HT-29 (cell line): Measurements from ENCODE around the gene NAALADL1. TPM values are rescaled to one million over a fixed set of nuclear protein-coding genes. Genes with fewer than 3 reads are reported as not detected.
"Not testable (repeated sequence)": the region's sequence is repeated elsewhere in the genome, so short reads cannot be mapped to it uniquely, and the experiment has no call there.

Experiments used
- DNase-seq: peaks from one replicate; pipeline ENCODE4 v3.0.0-alpha.2; 2015; ENCODE audit warnings: low spot score
- total RNA-seq: library from RNA; depleted of rRNA; stranded (reverse); fragments of >200 nt; shearing (Covaris generic); gene quantifications from 2 replicates; pipeline ENCODE4 v1.2.3, GENCODE V29; 2014

The NAALADL1 gene
- total RNA-seq, 1 experiment from 2014 or later = 1.9 TPM

- no peak for DNase-seq
Measured at GRCh38 chr11:65051398-65051858, 6.9 kb downstream of the NAALADL1 start.

DNA sequence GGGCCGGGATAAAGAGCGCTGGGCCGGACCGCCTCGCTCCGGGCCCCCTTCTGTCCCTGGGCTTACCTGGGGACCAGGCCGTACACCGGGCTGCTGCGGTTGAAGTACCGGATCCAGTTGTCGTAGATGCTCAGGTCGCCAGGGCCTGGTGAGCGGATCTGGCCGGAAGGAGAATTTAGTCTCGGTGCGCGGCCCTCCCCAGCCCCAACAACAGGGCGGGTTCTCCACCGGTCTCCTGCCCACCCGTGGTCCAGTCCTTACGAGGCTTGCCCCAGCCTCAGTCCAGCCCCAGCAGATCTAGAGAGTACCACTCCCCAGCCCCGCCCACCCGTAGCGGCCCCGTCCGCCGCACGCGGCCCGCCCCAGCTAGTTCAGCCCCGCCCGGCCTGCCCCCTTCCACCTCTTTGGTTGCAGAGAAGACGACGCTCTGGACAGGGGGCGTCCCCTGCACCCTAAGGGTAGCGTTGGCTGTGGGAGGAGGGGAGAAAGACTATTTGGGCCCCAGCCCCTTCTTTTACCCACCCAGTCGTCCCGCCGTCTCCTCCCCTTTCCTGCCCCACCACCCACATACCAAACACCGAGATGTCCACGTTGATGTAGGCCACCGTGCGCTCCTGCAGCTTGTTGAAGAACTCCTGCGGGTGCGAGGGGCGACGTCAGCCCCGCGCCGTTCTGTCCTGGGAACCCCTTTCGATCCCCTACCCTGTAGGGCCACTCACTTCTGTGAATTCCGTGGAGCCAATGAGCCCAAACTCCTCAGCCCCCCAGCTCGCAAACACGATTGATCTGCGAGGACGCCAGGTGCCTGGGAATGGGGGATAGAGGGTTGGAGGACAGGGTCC is 10.6 kb downstream of the NAALADL1 start:
- no peak for DNase-seq

DNA sequence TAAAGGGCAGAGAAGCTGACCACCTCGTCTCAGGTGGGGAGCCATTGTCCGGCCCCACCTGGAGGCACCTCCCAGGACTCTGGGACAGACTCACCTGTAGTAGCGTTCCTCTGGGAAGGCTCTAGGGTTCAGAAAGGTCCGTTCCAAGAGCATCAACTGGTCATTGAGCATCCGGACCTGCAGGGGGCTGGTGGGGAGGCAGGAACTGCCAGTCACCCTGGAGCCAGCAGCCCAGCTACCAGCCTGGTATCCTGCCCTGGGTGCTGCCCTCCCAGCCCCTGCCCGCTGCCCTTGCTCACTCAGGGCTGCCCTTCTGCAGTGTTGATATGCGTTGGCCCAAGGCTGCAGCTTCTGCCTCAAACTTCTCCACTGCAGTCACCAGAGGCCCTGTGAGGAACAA is 12.6 kb downstream of the NAALADL1 start:
- DNase-seq = no peak

DNA sequence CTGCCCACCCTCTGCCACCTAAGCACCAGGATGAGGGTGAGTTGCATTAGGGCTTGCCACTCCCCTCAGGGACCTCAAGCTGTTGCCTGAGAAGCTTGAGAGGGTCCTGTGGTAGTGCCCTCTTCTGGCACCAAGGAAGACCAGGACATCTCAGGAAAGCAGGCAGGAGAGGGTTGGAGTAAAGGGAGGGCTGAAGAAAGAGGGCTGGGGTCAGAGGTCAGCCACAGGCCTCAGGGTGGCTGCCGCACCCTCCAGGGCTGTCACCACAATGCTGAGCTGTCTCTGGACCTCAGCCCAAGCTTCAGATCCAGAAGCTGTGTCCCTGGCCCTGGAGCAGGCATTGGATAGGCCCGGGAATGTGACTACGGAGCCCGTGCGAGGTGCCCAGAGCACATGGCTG is 13.3 kb downstream of the NAALADL1 start:
- no peak for DNase-seq

DNA sequence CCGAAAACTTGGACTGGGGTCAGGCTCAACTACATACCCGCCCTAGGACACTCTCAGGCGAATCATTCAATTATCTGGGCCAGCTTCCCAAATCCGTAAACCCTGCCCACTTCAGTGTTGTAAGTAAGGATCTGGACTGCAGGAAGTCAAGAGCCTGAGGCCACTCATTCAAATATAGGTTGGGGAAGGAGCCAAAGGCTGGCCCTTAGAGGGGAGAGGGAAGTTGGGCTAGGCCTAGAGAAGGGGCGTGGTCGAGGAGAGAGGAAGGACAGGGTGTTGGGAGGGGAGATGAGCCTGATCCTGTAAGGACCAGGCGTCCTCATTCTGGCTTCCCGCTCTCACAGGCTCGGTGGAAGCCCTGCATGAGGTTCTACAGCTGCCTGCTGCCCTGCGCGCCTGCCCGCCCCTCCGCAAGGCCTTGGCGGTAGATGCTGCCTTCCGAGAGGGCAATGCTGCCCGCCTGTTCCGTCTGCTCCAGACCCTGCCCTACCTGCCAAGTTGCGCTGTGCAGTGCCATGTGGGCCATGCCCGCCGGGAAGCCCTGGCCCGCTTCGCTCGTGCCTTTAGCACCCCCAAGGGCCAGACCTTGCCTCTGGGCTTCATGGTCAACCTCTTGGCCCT is 14.4 kb downstream of the NAALADL1 start:
- DNase-seq = no peak

DNA sequence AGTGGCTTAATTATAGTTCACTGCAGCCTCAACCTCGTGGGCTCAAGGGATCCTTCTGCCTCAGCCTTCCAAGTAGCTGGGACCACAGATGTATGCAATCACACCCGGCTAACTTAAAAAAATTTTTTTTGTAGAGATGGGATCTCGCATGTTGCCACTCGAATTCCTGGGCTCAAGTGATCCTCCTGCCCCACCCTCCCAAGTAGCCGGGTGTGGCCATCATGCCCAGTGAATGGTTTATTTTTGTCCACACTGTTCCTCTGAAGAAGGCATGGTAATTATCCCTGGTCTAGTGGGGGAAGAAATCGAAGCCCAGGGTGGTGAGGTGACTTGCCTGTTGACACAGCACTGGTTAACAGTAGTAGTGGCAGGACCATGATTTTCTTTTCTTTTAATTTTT is 15.5 kb downstream of the NAALADL1 start:
- DNase-seq = no peak

- DNase-seq = peak; percentile 100
Measured at GRCh38 chr11:65040847-65041622, 17.3 kb downstream of the NAALADL1 start, which contains the start of gene SAC3D1. TSS of gene SAC3D1 (plus strand) at chr11:65041210. CDS start at chr11:65041293, 83 bp downstream.

- DNase-seq = no peak
Measured at GRCh38 chr11:65040520-65040846, 17.9 kb downstream of the NAALADL1 start.

DNA sequence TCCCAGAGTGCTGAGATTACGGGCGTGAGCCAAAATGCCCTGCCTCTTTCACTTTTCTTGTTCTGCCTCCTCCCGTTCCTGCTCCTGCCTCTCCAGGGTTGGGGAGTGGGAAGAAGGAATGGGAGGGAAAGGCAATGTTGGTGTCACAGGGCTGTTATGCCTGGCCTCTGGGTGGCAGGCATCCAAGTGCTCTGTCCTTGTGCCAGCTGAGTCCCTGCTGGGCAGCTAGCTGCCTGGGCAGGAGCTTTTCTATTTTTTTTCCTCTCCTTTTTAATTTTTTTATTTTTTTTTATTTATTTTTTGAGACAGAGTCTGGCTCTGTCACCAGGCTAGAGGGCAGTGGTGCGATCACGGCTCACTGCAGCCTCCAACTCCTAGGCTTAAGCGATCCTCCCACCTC is 21.4 kb downstream of the NAALADL1 start:
- peak; percentile 22 for DNase-seq

DNA sequence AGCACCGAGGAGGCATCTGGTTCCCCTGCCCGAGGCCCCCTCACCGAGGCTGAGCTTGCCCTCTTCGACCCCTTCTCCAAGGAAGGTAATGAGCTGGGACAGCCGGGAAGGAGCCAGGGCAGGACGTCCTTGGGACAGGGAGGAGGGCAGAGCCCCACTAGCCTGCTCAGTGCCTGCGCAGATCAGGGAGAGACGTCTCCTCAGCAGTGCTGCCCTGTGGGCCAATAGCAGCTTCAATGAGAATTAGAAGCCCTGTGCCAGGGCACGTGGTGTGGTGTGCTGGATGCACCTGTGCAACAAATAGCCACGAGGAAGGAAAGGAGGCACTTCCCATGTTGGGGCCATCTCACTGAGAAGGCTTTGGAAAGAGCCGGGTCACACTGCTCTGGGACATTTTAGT is 22.8 kb downstream of the NAALADL1 start:
- no peak for DNase-seq

- DNase-seq = no peak
Measured at GRCh38 chr11:65034423-65034822, 23.9 kb downstream of the NAALADL1 start.

DNA sequence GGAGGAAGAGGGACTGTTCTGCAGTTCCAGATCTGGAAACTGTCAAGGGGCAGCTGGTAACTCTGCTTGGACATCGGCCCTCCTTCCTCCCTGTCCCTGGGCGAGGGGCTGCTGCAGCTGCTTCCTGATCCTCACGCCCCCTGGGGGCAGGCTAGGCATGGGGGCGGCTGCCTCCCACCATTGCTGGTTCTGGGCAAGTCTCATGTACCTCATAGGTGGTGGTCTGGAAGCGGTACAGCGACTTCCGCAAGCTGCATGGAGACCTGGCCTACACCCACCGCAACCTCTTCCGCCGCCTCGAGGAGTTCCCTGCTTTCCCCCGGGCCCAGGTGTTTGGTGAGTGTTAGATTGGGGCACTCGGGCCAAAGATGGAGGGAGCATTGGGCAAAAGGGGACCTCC is 26.1 kb downstream of the NAALADL1 start:
- no peak for DNase-seq

GRCh38 chr11:65027213-65028067 is 30.9 kb downstream of the NAALADL1 start, which contains the start of gene SNX15:
TSS of gene SNX15 (plus strand) at chr11:65027439. CDS start at chr11:65027538, 99 bp downstream.
- peak; percentile 99 for DNase-seq

DNA sequence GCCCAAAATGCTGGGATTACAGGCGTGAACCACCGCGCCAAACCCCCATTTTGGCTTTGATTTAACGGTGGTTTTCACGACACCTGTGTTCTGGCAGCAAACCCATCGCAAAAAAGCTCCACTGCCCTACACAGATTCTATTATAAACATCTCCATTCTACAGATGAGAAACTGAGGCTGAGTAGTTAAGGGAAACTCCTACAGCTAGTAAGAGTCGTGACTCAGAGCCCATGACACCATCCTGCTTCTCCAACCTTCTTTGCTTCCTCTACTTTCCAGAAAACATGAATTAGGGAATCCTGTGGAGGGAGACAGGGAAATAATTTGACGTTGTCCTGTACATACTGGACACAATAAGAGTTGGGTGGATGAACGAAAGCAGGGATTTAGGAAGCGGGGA is 31.5 kb downstream of the NAALADL1 start:
- no peak for DNase-seq

- DNase-seq = not testable (repeated sequence)
Measured at GRCh38 chr11:65023502-65023901, 34.9 kb downstream of the NAALADL1 start.

DNA sequence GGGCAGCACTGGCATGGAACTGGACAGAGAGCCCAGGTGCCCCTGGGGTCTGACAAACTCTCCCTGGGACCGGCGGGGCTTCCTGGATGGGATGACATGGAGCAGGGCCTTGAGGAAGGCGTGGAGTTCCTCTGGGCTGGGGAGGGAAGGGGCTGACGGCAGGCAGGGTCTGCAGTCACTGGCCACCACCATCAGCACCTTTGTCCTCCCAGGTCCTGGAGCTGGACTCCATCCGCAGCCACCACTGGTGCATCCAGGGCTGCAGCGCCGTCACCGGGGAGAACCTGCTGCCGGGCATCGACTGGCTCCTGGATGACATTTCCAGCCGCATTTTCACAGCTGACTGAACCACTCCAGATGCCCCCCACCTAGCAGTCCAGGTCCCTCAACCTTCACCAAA is 36.8 kb downstream of the NAALADL1 start:
- DNase-seq = no peak

GRCh38 chr11:65021003-65021402 is 37.4 kb downstream of the NAALADL1 start:
- no peak for DNase-seq

GRCh38 chr11:65019824-65020223 is 38.5 kb downstream of the NAALADL1 start:
- no peak for DNase-seq

DNA sequence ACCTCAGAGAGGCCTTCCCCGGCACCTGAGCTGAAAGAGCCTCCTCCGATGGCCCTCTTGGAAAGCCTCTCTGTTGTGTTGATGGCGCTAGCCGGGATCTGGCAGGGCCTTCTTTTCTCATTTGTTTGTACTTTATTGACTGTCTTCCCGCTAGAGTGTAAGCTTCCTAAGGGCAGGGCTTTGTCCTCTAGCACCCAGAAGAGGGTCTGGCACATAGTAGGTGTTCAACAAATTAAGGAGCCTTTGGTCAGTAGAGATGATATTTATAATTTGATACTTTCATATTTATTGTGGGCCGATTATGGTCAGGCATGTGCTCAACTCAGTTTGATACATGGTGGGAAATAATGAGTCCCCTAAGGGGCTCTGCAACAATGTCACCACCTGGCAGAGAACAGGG is 40.4 kb downstream of the NAALADL1 start:
- no peak for DNase-seq

DNA sequence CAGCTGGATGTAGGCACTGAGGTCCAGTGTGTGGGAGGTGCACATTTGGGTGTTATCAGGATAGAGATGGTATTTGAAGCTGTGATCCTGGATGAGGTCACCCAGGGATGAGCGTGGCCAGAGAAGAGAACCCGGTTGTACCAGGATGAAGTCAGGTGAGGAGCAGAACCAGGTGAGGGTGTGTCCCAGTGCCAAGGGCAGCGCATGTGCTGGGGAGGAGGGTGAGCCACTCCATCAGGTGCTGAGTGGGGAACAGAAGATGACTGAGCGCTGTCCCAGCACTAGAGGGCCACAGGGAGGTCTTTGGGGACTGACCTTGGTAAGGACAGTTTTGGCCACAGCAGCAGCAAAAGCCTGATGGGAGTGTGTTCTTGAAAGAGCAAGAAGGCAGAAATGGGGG is 41.6 kb downstream of the NAALADL1 start:
- DNase-seq = no peak

DNA sequence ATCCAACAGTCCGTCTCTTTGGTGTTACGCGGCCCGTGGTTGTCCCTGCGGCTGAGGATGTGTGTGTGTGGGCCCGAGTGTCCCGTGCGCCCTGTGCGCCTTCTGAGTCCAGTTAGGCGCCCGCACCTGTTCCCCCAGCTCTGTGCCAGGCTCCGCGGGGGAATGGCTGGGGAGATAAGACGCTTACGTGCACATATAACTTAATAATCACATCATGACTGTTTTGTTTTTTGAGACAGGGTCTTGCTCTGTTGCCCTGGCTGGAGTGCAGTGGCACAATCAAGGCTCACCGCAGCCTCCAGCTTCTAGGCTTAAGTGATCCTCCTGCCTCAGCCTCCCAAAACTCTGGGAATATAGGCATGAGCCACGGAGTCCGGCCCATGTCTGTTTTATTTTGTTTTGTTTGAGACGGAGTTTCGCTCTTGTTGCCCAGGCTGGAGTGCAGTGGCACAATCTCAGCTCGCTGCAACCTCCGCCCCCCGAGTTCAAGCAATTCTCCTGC is 43.6 kb downstream of the NAALADL1 start:
- DNase-seq = no peak
